Measurements from ENCODE around the gene FAM107A. TPM values are rescaled to one million over a fixed set of nuclear protein-coding genes. Genes with fewer than 3 reads are reported as not detected.

FAM107A gene
- total and polyA plus RNA-seq, 9 of the 15 experiments (the other 6 are each of a cell fraction or from before 2014, with no cell fraction given): 0.07 TPM; not detected in 8

DNA sequence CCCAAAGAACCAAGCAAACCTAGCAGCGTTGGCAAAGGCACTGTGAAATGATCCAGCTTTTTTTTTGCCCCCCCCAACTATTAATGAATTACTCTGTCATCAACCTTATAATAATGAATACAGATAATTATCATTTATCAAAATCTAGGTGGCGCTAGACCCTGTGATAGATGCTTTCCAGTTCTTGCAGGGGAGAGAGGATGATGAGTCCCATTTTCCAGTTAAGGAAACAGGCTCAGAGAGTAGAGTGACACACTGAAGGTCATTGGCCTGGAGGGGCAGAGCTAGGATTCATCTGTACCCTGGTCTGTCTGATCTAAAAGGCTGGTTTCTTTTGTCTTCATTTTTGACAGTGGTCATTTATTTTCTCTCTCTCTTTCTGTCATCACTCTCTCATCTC is 45.2 kb downstream of the FAM107A start:
- ChIA-PET POLR2A (interaction anchor here (0.7 kb wide), 1 partner anchor 181 kb away, joined by 4 read pairs; no protein-coding TSS in a partner anchor), CTCF (ENCODE audit: low intra/inter-chr PET ratio) (interaction anchor here (0.7 to 2.2 kb wide), 6 partner anchors 9 to 345 kb away, joined by 3 to 7 read pairs (median 4); partner anchors contain the start of gene HTD2)
- FAIRE-seq: no peak
- Histone ChIP-seq H3K4me1 (replicated peaks in 1 of 2; ENCODE audit: control insufficient read depth in 2 of 2, insufficient read depth in 2 of 2, low read length in 2 of 2) (peaks cover 7 to 13% of the 10 kb centered on the region in 2 experiments; a peak in 3 of 5 replicates), H3K27me3 (ENCODE audit: control insufficient read depth in 2 of 2, insufficient read depth in 2 of 2, low read length in 2 of 2) (peaks cover 0 to 5% of the 10 kb centered on the region in 2 experiments; a peak in 1 of 5 replicates), H3K9ac (ENCODE audit: insufficient read depth in 1 of 2, low read depth in 2 of 2, low read length in 2 of 2) (no peak overlapping the region), H4K20me1 (replicated peaks; ENCODE audit: control insufficient read depth, insufficient read depth, low read length) (no peaks in the 10 kb centered on the region), H3K27ac (ENCODE audit: extremely low read depth, low read depth, low read length) (no peak overlapping the region), H3K4me3 (no peak overlapping the region), H3K79me2 (ENCODE audit: control insufficient read depth, insufficient read depth, low read length) (no peaks in the 10 kb centered on the region), H3K4me2 (ENCODE audit: insufficient read depth, low read length) (no peak overlapping the region), H3K36me3 (ENCODE audit: control insufficient read depth, insufficient read depth, low read length) (no peaks in the 10 kb centered on the region), H3K9me1 (ENCODE audit: control insufficient read depth, insufficient read depth, low read length) (no peaks in the 10 kb centered on the region), H3K9me3 (replicated peaks; ENCODE audit: control insufficient read depth, insufficient read depth, low read depth, low read length) (no peaks in the 10 kb centered on the region), H2AFZ (ENCODE audit: low read depth, low read length) (no peak overlapping the region)
- intact Hi-C loops (cut with micrococcal nuclease) (loop anchor here (1.0 to 5.0 kb wide), 5 partner anchors 41 to 345 kb away; no protein-coding TSS in a partner anchor), in situ Hi-C loops (cut with MboI) (loop anchor here (5.0 to 10.0 kb wide), 3 partner anchors 105 to 347 kb away; no protein-coding TSS in a partner anchor)
- ATAC-seq: no peak
- TF ChIP-seq POU5F1 (IDR thresholded peaks at IDR 0.05; ENCODE audit: borderline replicate concordance, low read depth, low read length, partially characterized antibody): no peak
- no peak for TF ChIP-seq BCL6 (CRISPR knock-in tag; IDR thresholded peaks at IDR 0.05)
- no peak for TF ChIP-seq CBX3 (IDR thresholded peaks at IDR 0.05; ENCODE audit: borderline replicate concordance in 1 of 2, low read length in 2 of 2)
- no peak for TF ChIP-seq ZNF507 (tag; conservative IDR thresholded peaks at IDR 0.05)
- TF ChIP-seq SAFB2 (IDR thresholded peaks at IDR 0.05; ENCODE audit: borderline replicate concordance, low read depth, low read length, severe bottlenecking): no peak
- no peak for TF ChIP-seq NR3C1 (CRISPR knock-in tag; IDR thresholded peaks at IDR 0.05)
- no peak for TF ChIP-seq RBM14 (IDR thresholded peaks at IDR 0.05; ENCODE audit: borderline replicate concordance, insufficient read depth, low read depth, low read length)
- no peak for TF ChIP-seq POLR2A (conservative IDR thresholded peaks at IDR 0.05)
- no peak for TF ChIP-seq MIER1 (IDR thresholded peaks at IDR 0.05; ENCODE audit: low read depth)
- no peak for TF ChIP-seq FIP1L1 (IDR thresholded peaks at IDR 0.05; ENCODE audit: low read depth, low read length, poor library complexity, severe bottlenecking)
- TF ChIP-seq POLR2AphosphoS5 (IDR thresholded peaks at IDR 0.05; ENCODE audit: control insufficient read depth, insufficient read depth, low read depth, low read length): no peak
- no peak for TF ChIP-seq BRD4 (IDR thresholded peaks at IDR 0.05)
- no peak for TF ChIP-seq ASH1L (IDR thresholded peaks at IDR 0.05; ENCODE audit: borderline replicate concordance, low read depth, partially characterized antibody)
- no TSS peak for BruUV-seq (replicated peaks)
- DNase-seq (ENCODE audit: extremely low read depth in 1 of 4, low spot score in 3 of 4): no peak
- WGBS (ENCODE audit: insufficient coverage, low coverage, missing lambda C conversion rate): 0% methylated on average over 1 of the region's 2 CpGs
